Measurements from ENCODE around the gene FANCF. TPM values are rescaled to one million over a fixed set of nuclear protein-coding genes. Genes with fewer than 3 reads are reported as not detected.

FANCF gene
- total and polyA plus RNA-seq, 4 donors, result 5.4 to 12.8 (median 8.8) TPM

DNA sequence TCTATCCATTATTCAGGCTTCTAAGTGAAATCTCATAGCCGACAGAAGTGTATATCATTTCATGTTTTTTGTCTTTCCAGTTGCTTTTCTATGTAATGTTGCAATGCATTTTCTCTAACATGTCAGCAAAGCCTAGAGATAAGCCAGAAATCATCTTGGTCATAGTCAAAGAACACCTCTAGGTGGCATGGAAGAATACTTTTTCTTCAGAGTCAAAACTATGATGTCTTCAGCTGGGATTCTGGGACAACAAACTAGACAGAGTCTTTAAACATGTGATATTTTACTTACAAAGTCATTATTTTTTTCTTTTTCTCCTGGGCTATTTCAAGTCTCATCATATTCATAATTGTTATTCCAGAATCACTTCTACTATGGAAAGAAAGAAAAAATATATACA lies 45.2 kb upstream of the FANCF start:
- ATAC-seq (ENCODE audit: insufficient read depth, low FRiP score) (no peak), DNase-seq (no peak)
- TF ChIP-seq, protein P1, sequence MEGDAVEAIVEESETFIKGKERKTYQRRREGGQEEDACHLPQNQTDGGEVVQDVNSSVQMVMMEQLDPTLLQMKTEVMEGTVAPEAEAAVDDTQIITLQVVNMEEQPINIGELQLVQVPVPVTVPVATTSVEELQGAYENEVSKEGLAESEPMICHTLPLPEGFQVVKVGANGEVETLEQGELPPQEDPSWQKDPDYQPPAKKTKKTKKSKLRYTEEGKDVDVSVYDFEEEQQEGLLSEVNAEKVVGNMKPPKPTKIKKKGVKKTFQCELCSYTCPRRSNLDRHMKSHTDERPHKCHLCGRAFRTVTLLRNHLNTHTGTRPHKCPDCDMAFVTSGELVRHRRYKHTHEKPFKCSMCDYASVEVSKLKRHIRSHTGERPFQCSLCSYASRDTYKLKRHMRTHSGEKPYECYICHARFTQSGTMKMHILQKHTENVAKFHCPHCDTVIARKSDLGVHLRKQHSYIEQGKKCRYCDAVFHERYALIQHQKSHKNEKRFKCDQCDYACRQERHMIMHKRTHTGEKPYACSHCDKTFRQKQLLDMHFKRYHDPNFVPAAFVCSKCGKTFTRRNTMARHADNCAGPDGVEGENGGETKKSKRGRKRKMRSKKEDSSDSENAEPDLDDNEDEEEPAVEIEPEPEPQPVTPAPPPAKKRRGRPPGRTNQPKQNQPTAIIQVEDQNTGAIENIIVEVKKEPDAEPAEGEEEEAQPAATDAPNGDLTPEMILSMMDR (IDR thresholded peaks at IDR 0.05; ENCODE audit: control extremely low read depth, extremely low read depth), result no peak
- Histone ChIP-seq H3K27ac (ENCODE audit: low read depth in 1 of 2, low read length in 1 of 2) (no peak overlapping the region), H3K9ac (ENCODE audit: insufficient read depth in 1 of 2, low read length in 2 of 2) (no peak overlapping the region), H3K27me3 (ENCODE audit: control insufficient read depth in 3 of 3, insufficient read depth in 3 of 3, low read length in 2 of 3) (peaks cover 0 to 6% (median 0%) of the 10 kb centered on the region in 3 donors), H3K36me3 (ENCODE audit: control insufficient read depth in 4 of 4, insufficient read depth in 4 of 4, low read length in 4 of 4) (no peaks in the 10 kb centered on the region), H3K9me3 (ENCODE audit: control insufficient read depth in 4 of 4, insufficient read depth in 3 of 4, low read length in 3 of 4) (peaks cover 0 to 3% (median 0%) of the 10 kb centered on the region in 4 donors), H3K4me1 (ENCODE audit: control insufficient read depth in 5 of 5, insufficient read depth in 5 of 5, low read length in 5 of 5) (peaks cover 0 to 10% (median 0%) of the 10 kb centered on the region in 5 donors), H3K4me3 (no peak overlapping the region)
- WGBS, 2 donors, result 72 to 83% methylated on average over 1 of the region's 1 CpG

DNA sequence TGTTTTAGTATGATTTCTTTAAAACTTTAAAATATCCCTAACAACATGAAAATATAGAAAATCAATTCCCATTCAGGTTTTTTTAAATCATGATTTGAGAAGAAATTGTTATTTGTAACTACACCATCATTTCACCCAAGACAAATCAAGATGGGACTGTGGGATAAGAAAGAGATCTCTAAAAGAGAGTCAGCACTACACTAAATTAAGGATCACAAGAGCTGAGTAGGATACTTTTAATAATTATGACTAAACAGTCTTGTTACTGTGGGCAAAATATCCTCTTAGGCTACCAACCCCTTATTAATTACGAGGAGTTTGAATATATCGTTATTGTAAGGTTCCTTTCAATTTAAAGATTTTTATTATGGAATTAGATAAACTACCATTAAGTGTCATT lies 43.7 kb upstream of the FANCF start:
- peaks cover 0 to 11% (median 0%) of the 10 kb centered on the region in 5 donors for H3K4me1 ChIP-seq (ENCODE audit: control insufficient read depth in 5 of 5, insufficient read depth in 5 of 5, low read length in 5 of 5)
- H3K36me3 ChIP-seq (ENCODE audit: control insufficient read depth in 4 of 4, insufficient read depth in 4 of 4, low read length in 4 of 4), result no peaks in the 10 kb centered on the region
- peaks cover 0 to 3% (median 0%) of the 10 kb centered on the region in 4 donors for H3K9me3 ChIP-seq (ENCODE audit: control insufficient read depth in 4 of 4, insufficient read depth in 3 of 4, low read length in 3 of 4)
- TF ChIP-seq, protein P1 (IDR thresholded peaks at IDR 0.05; ENCODE audit: control extremely low read depth, extremely low read depth), result no peak
- H3K4me3 ChIP-seq, result no peak overlapping the region
- DNase-seq, result no peak
- no peak overlapping the region for H3K9ac ChIP-seq (ENCODE audit: insufficient read depth in 1 of 2, low read length in 2 of 2)
- WGBS, 2 donors, result 88 to 94% methylated on average over 2 of the region's 2 CpGs
- ATAC-seq (ENCODE audit: insufficient read depth, low FRiP score), result no peak
- peaks cover 0 to 6% (median 0%) of the 10 kb centered on the region in 3 donors for H3K27me3 ChIP-seq (ENCODE audit: control insufficient read depth in 3 of 3, insufficient read depth in 3 of 3, low read length in 2 of 3)
- H3K27ac ChIP-seq (ENCODE audit: low read depth in 1 of 2, low read length in 1 of 2), result peak overlapping the region in 1 of 2 donors; percentile 21

DNA sequence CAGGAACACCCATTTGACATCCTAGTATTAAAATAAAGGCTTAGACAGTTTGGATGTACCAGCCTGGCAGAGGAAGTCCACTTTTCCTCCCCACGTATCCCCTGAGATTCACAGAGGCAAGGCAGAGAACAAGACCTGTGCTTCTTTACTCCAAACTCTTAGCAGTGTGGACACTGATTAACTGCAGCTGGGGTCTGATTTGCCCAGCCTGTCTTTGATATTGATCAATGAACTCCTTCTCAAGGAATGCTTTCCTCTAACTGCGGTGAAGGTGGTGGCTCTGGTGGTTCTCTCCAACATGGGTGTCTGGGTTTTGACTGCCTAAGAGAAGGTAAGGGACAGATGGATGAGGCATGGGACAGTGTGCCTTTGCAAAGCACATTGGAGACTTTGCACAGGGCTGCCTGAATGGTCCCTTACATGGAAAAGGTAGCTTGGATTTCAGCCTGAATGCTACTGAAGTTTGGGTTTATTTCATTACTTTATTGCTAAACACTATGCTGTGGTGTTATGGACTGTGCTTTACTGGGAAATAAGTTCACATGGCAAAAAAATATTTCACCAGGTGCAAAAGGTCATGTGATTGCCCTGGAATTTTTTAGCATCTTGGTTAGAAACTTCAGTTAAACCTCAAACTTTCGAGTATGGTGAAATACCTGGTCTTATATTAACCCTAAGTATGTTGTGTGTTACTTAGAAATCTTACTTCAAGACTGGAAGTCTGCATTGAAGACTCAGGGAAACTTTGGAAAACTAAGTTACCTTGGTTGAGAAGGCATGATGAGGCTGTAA lies 42.6 kb upstream of the FANCF start:
- H3K27ac ChIP-seq (ENCODE audit: low read depth in 1 of 2, low read length in 1 of 2), result peak overlapping the region in 1 of 2 donors; percentile 96
- ATAC-seq (ENCODE audit: insufficient read depth, low FRiP score) (no peak), DNase-seq (peak in 1 of 3 donors; percentile 22)
- peaks cover 0 to 3% (median 0%) of the 10 kb centered on the region in 4 donors for H3K9me3 ChIP-seq (ENCODE audit: control insufficient read depth in 4 of 4, insufficient read depth in 3 of 4, low read length in 3 of 4)
- peaks cover 0 to 6% (median 0%) of the 10 kb centered on the region in 3 donors for H3K27me3 ChIP-seq (ENCODE audit: control insufficient read depth in 3 of 3, insufficient read depth in 3 of 3, low read length in 2 of 3)
- no peak overlapping the region for H3K4me3 ChIP-seq
- TF ChIP-seq, protein P1 (IDR thresholded peaks at IDR 0.05; ENCODE audit: control extremely low read depth, extremely low read depth), result no peak
- H3K36me3 ChIP-seq (ENCODE audit: control insufficient read depth in 4 of 4, insufficient read depth in 4 of 4, low read length in 4 of 4), result no peaks in the 10 kb centered on the region
- WGBS, 2 donors, result 47 to 49% methylated on average over 3 of the region's 3 CpGs
- no peak overlapping the region for H3K9ac ChIP-seq (ENCODE audit: insufficient read depth in 1 of 2, low read length in 2 of 2)
- H3K4me1 ChIP-seq (ENCODE audit: control insufficient read depth in 5 of 5, insufficient read depth in 5 of 5, low read length in 5 of 5), result peaks cover 0 to 11% (median 0%) of the 10 kb centered on the region in 5 donors

All from lung (tissue), 12 donors.